Caco-2 (cell line): Measurements from ENCODE around the gene PEX5L. TPM values are rescaled to one million over a fixed set of nuclear protein-coding genes. Genes with fewer than 3 reads are reported as not detected.

Experiments
- BruUV-seq: library from RNA; stranded (reverse); fragments of 400-500 nt; replicated peaks from 2 replicates; lab custom pipeline; 2021; lab: Mats Ljungman, UMichigan
- CTCF ChIA-PET: fragments of 300-600 bp; sonication (Branson Sonifier 250); formaldehyde crosslinking; loops from one replicate; lab custom pipeline; 2022; ENCODE audit warnings: antibody characterized with exemption; lab: Charles Lee
- POLR2A ChIA-PET: fragments of 300-600 bp; sonication (Branson Sonifier 250); formaldehyde crosslinking; loops from one replicate; lab custom pipeline; 2022; ENCODE audit warnings: antibody characterized with exemption; lab: Charles Lee
- DNase-seq, 2 experiments: peaks; one replicate each; pipeline versions ENCODE4 v3.0.0 to v3.0.0-alpha.2; 2020 to 2022
- H3K27me3 ChIP-seq: replicated peaks from 2 replicates; pipeline ENCODE4 v1.6.0; 2011; ENCODE audit warnings: low read length; ENCODE audit not compliant: control insufficient read depth, insufficient read depth
- H3K36me3 ChIP-seq: 2 replicates; pipeline ENCODE4 v1.5.1; 2011; ENCODE audit warnings: low read length; ENCODE audit not compliant: control insufficient read depth, insufficient read depth
- H3K4me1 ChIP-seq: fragments of 250-450 bp; sonication (Bioruptor Pico); 2 replicates; pipeline ENCODE4 v1.5.1; 2020; ENCODE audit warnings: mild to moderate bottlenecking
- H3K4me3 ChIP-seq: 2 replicates; pipeline ENCODE4 v1.5.1; 2011; ENCODE audit warnings: low read depth, mild to moderate bottlenecking, control low read depth, low read length
- H3K9me3 ChIP-seq: fragments of 250-450 bp; sonication (Bioruptor Pico); 2 replicates; pipeline ENCODE4 v1.5.1; 2020; ENCODE audit warnings: mild to moderate bottlenecking, moderate library complexity
- H3K27ac Mint-ChIP-seq: one replicate; pipeline ENCODE4 v1.8.0; 2022; ENCODE audit warnings: mixed read lengths; ENCODE audit not compliant: unreplicated experiment
- H3K27me3 Mint-ChIP-seq: one replicate; pipeline ENCODE4 v1.8.0; 2022; ENCODE audit warnings: mixed read lengths; ENCODE audit not compliant: insufficient read depth, unreplicated experiment
- H3K36me3 Mint-ChIP-seq: one replicate; pipeline ENCODE4 v1.8.0; 2022; ENCODE audit warnings: mild to moderate bottlenecking, mixed read lengths; ENCODE audit not compliant: insufficient read depth, unreplicated experiment
- H3K4me1 Mint-ChIP-seq: one replicate; pipeline ENCODE4 v1.8.0; 2022; ENCODE audit warnings: low read depth, mixed read lengths; ENCODE audit not compliant: unreplicated experiment
- H3K4me3 Mint-ChIP-seq: one replicate; pipeline ENCODE4 v1.8.0; 2022; ENCODE audit warnings: mild to moderate bottlenecking, moderate library complexity, mixed read lengths; ENCODE audit not compliant: unreplicated experiment
- H3K9me3 Mint-ChIP-seq: one replicate; pipeline ENCODE4 v1.8.0; 2022; ENCODE audit warnings: mixed read lengths; ENCODE audit not compliant: unreplicated experiment
- intact Hi-C: fragments of 100-400 bp; cut with micrococcal nuclease; formaldehyde crosslinking; loops from one replicate; pipeline ENCODE4 v1.10.0; 2022; ENCODE audit not compliant: unreplicated experiment
- total RNA-seq: library from RNA; stranded (reverse); gene quantifications from 2 replicates; pipeline ENCODE4 v1.2.3, GENCODE V29; 2022
- TF ChIP-seq, protein P1 (sequence below), 2 experiments: fragments of 200-600 bp in 1 of 2; IDR thresholded peaks; 1 replicate in 1 of 2; 2 replicates in 1 of 2; pipeline versions ENCODE4 v1.5.1 to v1.8.0; 2011 to 2022; ENCODE audit warnings: antibody characterized with exemption in 1 of 2, control low read depth in 1 of 2, inconsistent platforms in 1 of 2, low read depth in 1 of 2, low read length in 1 of 2, mild to moderate bottlenecking in 1 of 2, moderate library complexity in 1 of 2; ENCODE audit not compliant: insufficient read depth in 1 of 2, severe bottlenecking in 1 of 2, unreplicated experiment in 1 of 2

PEX5L gene
- total RNA-seq, 1 experiment from 2014 or later: not detected

DNA sequence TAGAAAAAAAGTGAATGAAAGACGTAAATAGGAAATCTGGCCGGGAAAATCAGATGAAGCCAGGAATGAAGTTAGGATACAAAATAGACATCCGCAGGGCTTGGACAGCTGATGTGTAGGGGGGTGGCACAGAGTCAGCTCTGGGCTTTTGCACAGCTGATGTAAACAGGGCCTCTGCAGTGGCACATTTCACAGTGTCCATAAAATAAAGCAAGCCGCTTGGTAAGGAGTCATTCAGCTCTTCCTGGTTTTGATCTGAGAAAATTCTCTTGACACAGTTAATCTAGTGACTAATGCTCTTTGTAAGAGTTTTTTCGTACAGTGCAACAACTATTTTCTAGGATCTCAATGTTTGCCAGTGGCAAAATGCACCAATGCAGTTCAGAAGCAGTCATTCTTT is 230.6 kb downstream of the PEX5L start:
- TF ChIP-seq, protein P1, sequence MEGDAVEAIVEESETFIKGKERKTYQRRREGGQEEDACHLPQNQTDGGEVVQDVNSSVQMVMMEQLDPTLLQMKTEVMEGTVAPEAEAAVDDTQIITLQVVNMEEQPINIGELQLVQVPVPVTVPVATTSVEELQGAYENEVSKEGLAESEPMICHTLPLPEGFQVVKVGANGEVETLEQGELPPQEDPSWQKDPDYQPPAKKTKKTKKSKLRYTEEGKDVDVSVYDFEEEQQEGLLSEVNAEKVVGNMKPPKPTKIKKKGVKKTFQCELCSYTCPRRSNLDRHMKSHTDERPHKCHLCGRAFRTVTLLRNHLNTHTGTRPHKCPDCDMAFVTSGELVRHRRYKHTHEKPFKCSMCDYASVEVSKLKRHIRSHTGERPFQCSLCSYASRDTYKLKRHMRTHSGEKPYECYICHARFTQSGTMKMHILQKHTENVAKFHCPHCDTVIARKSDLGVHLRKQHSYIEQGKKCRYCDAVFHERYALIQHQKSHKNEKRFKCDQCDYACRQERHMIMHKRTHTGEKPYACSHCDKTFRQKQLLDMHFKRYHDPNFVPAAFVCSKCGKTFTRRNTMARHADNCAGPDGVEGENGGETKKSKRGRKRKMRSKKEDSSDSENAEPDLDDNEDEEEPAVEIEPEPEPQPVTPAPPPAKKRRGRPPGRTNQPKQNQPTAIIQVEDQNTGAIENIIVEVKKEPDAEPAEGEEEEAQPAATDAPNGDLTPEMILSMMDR (IDR thresholded peaks at IDR 0.05; ENCODE audit: insufficient read depth in 1 of 2, low read depth in 1 of 2, low read length in 1 of 2, severe bottlenecking in 1 of 2, unreplicated experiment in 1 of 2): no peak
- no peaks in the 10 kb centered on the region for H3K36me3 Mint-ChIP-seq
- no peak overlapping the region for H3K27ac Mint-ChIP-seq
- ChIA-PET CTCF (no interaction called here), POLR2A (no interaction called here)
- intact Hi-C loops: no loop called here
- Histone ChIP-seq H3K36me3 (no peaks in the 10 kb centered on the region), H3K4me1 (no peaks in the 10 kb centered on the region), H3K27me3 (no peaks in the 10 kb centered on the region), H3K4me3 (no peak overlapping the region), H3K9me3 (no peaks in the 10 kb centered on the region)
- no peak for DNase-seq
- no peaks in the 10 kb centered on the region for H3K27me3 Mint-ChIP-seq
- H3K4me3 Mint-ChIP-seq: no peak overlapping the region
- no TSS peak for BruUV-seq
- no peaks in the 10 kb centered on the region for H3K9me3 Mint-ChIP-seq
- H3K4me1 Mint-ChIP-seq: no peaks in the 10 kb centered on the region

DNA sequence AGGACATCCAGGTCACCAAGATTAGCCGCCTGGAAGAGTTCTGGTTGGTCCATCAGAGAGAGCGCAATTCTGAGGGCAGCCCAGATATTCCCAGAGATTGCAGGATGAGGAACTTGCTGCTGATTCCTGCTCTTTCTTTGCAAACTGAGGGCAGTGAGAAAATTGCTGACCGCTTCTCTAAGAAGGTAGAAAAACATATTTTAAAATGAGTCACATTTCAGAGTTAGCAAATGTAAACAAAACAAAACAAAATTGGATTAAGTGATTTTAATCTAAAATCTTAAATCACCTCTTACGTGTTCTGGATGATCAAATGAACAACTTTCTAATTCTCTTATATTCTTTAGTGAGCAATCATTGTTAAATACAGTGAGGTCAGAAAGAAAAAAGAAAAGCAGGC is 234.9 kb downstream of the PEX5L start:
- no peaks in the 10 kb centered on the region for H3K9me3 Mint-ChIP-seq
- Histone ChIP-seq H3K4me1 (peaks cover 10% of the 10 kb centered on the region), H3K9me3 (no peaks in the 10 kb centered on the region), H3K4me3 (no peak overlapping the region), H3K36me3 (no peaks in the 10 kb centered on the region), H3K27me3 (no peaks in the 10 kb centered on the region)
- no peak overlapping the region for H3K4me3 Mint-ChIP-seq
- TF ChIP-seq, protein P1 (IDR thresholded peaks at IDR 0.05; ENCODE audit: insufficient read depth in 1 of 2, low read depth in 1 of 2, low read length in 1 of 2, severe bottlenecking in 1 of 2, unreplicated experiment in 1 of 2): no peak
- no peak overlapping the region for H3K27ac Mint-ChIP-seq
- no TSS peak for BruUV-seq
- no peaks in the 10 kb centered on the region for H3K4me1 Mint-ChIP-seq
- ChIA-PET POLR2A (no interaction called here), CTCF (no interaction called here)
- no peaks in the 10 kb centered on the region for H3K27me3 Mint-ChIP-seq
- no peaks in the 10 kb centered on the region for H3K36me3 Mint-ChIP-seq
- intact Hi-C loops: no loop called here
- DNase-seq: no peak

DNA sequence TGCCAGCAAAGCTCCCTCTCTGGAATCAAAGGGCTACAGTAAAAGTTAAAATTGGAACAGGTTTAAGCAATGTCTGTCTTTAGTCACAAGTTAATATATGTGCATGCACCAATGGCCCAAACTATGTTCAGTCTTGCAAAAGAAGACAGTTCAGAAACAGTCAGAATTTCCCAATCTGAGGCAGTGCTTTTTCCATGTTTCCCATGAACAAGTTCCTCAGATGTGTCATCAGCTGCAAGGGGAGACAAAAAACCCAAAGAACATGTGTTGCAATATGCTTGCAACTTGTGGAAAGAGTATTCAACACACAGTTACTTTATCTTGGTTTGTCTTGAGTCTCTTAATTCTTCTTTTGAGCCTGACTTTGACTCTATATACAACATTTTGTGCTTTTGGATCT is 235.5 kb downstream of the PEX5L start:
- no peak overlapping the region for H3K4me3 Mint-ChIP-seq
- no TSS peak for BruUV-seq
- intact Hi-C loops: no loop called here
- ChIA-PET CTCF (no interaction called here), POLR2A (no interaction called here)
- no peaks in the 10 kb centered on the region for H3K9me3 Mint-ChIP-seq
- Histone ChIP-seq H3K36me3 (no peaks in the 10 kb centered on the region), H3K4me3 (no peak overlapping the region), H3K9me3 (no peaks in the 10 kb centered on the region), H3K4me1 (peaks cover 14% of the 10 kb centered on the region), H3K27me3 (no peaks in the 10 kb centered on the region)
- peak in 1 of 2 experiments; percentile 22 for DNase-seq
- H3K4me1 Mint-ChIP-seq: peaks cover 5% of the 10 kb centered on the region
- TF ChIP-seq, protein P1 (IDR thresholded peaks at IDR 0.05; ENCODE audit: insufficient read depth in 1 of 2, low read depth in 1 of 2, low read length in 1 of 2, severe bottlenecking in 1 of 2, unreplicated experiment in 1 of 2): no peak
- H3K36me3 Mint-ChIP-seq: peaks cover 4% of the 10 kb centered on the region
- H3K27me3 Mint-ChIP-seq: no peaks in the 10 kb centered on the region
- no peak overlapping the region for H3K27ac Mint-ChIP-seq
